Mesothelial cell of epicardium (in vitro differentiated cells): ENCODE data around the gene RPAP2. TPM values are rescaled to one million over a fixed set of nuclear protein-coding genes. Genes with fewer than 3 reads are reported as not detected.

Experiments
- DNase-seq, 2 experiments: peaks; one replicate each; pipeline ENCODE4 v3.0.0; 2021; ENCODE audit warnings: low spot score in 2 of 2; ENCODE audit not compliant: unreplicated experiment in 2 of 2
- H3K27ac Mint-ChIP-seq: 2 replicates; pipeline ENCODE4 v1.8.0; 2021; ENCODE audit warnings: mixed read lengths
- H3K27me3 Mint-ChIP-seq: 2 replicates; pipeline ENCODE4 v1.8.0; 2021; ENCODE audit warnings: low read depth, mixed read lengths
- H3K36me3 Mint-ChIP-seq: 2 replicates; pipeline ENCODE4 v1.8.0; 2021; ENCODE audit warnings: mixed read lengths
- H3K4me1 Mint-ChIP-seq: 2 replicates; pipeline ENCODE4 v1.8.0; 2021; ENCODE audit warnings: mixed read lengths
- H3K4me3 Mint-ChIP-seq: 2 replicates; pipeline ENCODE4 v1.8.0; 2021; ENCODE audit warnings: mild to moderate bottlenecking, moderate library complexity, mixed read lengths
- H3K9me3 Mint-ChIP-seq: 2 replicates; pipeline ENCODE4 v1.8.0; 2021; ENCODE audit warnings: mixed read lengths
- total RNA-seq: library from RNA; stranded (reverse); gene quantifications from 3 replicates; pipeline ENCODE4 v1.2.1, GENCODE V29; 2021
- TF ChIP-seq, protein P1 (sequence below): fragments of 200-600 bp; sonication (generic); IDR thresholded peaks from one replicate; pipeline ENCODE4 v1.5.0; 2021; ENCODE audit warnings: antibody characterized with exemption; ENCODE audit not compliant: unreplicated experiment

The RPAP2 gene
- total RNA-seq, 1 donor from 2014 or later, result 42.5 TPM

DNA sequence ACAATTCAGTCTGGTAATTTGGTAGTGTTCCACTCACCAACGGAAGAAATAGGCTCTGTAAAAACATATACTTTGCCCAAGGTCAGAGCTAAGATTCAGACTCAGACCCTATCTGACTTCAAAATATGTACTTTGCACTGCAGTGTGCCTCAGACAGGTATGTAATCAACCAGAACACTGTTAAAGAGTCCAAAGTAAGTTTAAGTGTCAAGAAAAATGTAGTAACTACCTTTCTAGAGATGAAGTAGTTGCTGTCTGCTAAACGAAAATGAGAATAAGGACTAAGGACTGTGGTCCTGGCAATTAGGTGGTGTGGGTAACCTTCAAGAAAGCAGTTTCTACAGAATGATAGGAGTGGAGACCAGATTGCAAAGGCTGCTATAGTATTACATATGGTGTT is 61.1 kb downstream of the RPAP2 start:
- no peak for DNase-seq
- Mint-ChIP-seq H3K9me3 (peaks cover 3% of the 10 kb centered on the region), H3K4me1 (no peaks in the 10 kb centered on the region), H3K4me3 (no peak overlapping the region), H3K27me3 (no peaks in the 10 kb centered on the region), H3K27ac (no peak overlapping the region), H3K36me3 (peaks cover 38% of the 10 kb centered on the region)
- TF ChIP-seq, protein P1, sequence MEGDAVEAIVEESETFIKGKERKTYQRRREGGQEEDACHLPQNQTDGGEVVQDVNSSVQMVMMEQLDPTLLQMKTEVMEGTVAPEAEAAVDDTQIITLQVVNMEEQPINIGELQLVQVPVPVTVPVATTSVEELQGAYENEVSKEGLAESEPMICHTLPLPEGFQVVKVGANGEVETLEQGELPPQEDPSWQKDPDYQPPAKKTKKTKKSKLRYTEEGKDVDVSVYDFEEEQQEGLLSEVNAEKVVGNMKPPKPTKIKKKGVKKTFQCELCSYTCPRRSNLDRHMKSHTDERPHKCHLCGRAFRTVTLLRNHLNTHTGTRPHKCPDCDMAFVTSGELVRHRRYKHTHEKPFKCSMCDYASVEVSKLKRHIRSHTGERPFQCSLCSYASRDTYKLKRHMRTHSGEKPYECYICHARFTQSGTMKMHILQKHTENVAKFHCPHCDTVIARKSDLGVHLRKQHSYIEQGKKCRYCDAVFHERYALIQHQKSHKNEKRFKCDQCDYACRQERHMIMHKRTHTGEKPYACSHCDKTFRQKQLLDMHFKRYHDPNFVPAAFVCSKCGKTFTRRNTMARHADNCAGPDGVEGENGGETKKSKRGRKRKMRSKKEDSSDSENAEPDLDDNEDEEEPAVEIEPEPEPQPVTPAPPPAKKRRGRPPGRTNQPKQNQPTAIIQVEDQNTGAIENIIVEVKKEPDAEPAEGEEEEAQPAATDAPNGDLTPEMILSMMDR, result no peak

DNA sequence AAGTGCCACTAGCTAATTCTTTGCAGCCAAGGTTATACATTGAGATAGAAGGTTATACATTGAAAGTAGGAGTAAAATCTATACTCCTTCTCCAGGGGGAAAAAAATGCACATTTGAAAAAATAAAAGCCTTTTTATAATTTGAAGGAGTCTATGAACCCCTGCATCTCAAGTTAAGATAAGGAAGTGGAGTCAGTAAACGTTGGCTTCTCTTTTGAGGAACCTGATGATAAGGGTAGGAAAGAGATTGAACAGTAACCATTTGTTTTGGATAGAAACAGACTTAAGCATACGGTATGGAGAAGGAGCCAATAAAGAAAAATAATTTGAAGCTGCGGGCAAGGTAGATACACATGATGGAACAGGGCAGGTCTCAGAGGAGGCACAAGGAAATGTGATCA is 64.1 kb downstream of the RPAP2 start:
- no peak for DNase-seq
- H3K27me3 Mint-ChIP-seq, result no peaks in the 10 kb centered on the region
- TF ChIP-seq, protein P1, result no peak
- H3K4me1 Mint-ChIP-seq, result peaks cover 9% of the 10 kb centered on the region
- peaks cover 34% of the 10 kb centered on the region for H3K36me3 Mint-ChIP-seq
- H3K4me3 Mint-ChIP-seq, result no peak overlapping the region
- peaks cover 3% of the 10 kb centered on the region for H3K9me3 Mint-ChIP-seq
- H3K27ac Mint-ChIP-seq, result no peak overlapping the region

DNA sequence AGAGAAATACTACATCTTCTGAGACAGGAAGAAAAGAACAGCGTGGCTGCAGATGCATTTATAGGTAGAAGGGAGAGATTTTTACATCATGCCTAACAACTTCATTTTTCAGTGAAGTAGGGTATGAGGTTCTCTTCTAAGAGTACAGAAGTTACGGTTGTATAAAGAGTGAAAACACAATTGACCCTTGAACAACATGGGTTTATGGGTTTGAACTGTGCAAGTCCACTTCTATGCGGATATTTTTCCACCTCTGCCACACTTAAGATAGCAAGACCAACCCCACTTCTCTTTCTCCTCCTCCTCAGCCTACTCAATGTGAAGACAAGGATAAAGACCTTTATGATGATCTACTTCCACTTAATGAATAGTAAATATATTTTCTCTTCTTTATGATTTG is 64.5 kb downstream of the RPAP2 start:
- no peak for DNase-seq
- Mint-ChIP-seq H3K9me3 (no peaks in the 10 kb centered on the region), H3K4me1 (peaks cover 9% of the 10 kb centered on the region), H3K27ac (no peak overlapping the region), H3K4me3 (no peak overlapping the region), H3K36me3 (peaks cover 30% of the 10 kb centered on the region), H3K27me3 (no peaks in the 10 kb centered on the region)
- TF ChIP-seq, protein P1, result no peak

DNA sequence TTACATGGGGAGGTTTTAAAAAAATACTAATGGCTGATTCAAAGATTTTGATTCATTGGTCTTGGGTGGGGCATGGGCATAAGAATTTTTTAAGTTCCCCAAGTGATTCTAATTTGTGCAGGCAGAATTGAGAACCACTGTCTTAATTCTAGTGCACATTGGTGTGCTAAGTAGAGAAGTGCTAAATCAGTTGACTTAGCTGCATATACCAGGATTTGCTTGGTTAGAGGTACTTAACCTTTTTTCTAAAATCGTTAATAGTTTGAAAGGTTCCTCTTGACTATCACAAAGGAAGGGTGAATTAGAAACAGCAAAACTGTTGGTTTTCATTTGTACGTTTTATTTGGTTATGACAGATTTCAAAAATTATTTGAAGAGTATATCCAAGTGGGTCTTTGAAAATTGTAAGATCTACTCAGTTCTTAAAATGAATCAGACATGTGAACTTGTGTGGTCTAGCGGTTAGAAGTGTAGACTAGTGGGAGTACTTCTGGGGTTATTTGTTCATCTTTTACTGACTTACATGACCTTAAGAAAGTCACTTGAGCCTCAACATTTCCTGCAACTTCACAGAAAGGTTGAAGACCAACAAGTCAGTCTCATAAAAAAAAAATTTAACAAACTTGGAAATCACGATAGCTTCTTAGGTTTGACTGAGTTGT is 66.7 kb downstream of the RPAP2 start:
- TF ChIP-seq, protein P1, result no peak
- no peaks in the 10 kb centered on the region for H3K9me3 Mint-ChIP-seq
- H3K36me3 Mint-ChIP-seq, result peaks cover 30% of the 10 kb centered on the region
- no peak for DNase-seq
- no peaks in the 10 kb centered on the region for H3K27me3 Mint-ChIP-seq
- no peak overlapping the region for H3K4me3 Mint-ChIP-seq
- H3K27ac Mint-ChIP-seq, result no peak overlapping the region
- H3K4me1 Mint-ChIP-seq, result peaks cover 9% of the 10 kb centered on the region

DNA sequence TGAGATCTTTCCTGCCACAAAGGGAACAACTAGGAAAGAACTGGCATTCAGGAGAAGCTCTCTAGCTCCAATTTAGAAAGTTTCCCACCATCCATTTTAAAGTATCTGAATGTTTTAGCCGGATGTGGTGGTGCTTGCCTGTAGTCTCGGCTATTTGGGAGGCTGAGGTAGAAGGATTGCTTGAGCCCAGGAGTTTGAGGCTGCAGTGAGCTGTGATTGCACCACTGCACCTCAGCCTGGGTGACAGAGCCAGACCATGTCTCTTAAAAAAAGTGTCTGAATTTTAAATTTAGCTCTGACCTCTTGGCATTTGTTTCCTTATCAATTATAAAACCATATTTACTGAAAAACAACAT is 67.2 kb downstream of the RPAP2 start:
- H3K4me1 Mint-ChIP-seq, result peaks cover 9% of the 10 kb centered on the region
- no peak overlapping the region for H3K4me3 Mint-ChIP-seq
- no peaks in the 10 kb centered on the region for H3K9me3 Mint-ChIP-seq
- TF ChIP-seq, protein P1, result no peak
- H3K27ac Mint-ChIP-seq, result no peak overlapping the region
- H3K36me3 Mint-ChIP-seq, result peaks cover 30% of the 10 kb centered on the region
- DNase-seq, result no peak
- no peaks in the 10 kb centered on the region for H3K27me3 Mint-ChIP-seq

DNA sequence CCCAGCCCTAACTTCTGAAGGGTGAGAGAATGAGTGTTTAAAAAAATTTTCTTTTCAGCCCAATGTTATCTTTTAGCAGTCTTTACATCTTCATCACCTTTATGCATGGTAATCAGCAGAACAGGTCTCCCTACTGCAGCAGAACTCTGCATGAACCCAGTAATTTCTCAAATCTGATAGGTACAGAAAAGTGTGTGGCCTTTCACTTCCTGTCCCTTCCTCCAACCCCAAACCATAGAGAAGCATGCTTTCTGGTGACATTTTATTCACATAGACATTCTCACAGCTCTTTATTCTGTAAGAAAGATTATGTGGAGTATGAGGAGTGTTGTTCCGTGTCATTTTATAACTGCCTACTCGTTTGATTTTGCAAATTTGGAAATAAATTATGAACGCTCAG is 68.6 kb downstream of the RPAP2 start:
- Mint-ChIP-seq H3K27ac (no peak overlapping the region), H3K27me3 (no peaks in the 10 kb centered on the region), H3K9me3 (no peaks in the 10 kb centered on the region), H3K4me1 (peaks cover 9% of the 10 kb centered on the region), H3K36me3 (peaks cover 30% of the 10 kb centered on the region), H3K4me3 (no peak overlapping the region)
- no peak for DNase-seq
- TF ChIP-seq, protein P1, result no peak
